ENCODE results near the gene TMEM60. TPM values are rescaled to one million over a fixed set of nuclear protein-coding genes. Genes with fewer than 3 reads are reported as not detected.

The TMEM60 gene
- total RNA-seq, 2 experiments from 2014 or later: 19.2 to 29.7 TPM

GRCh38 chr7:77813180-77813579 is 14.9 kb upstream of the TMEM60 start:
- POLR2A ChIA-PET: interaction anchor here (1.0 to 1.1 kb wide), 5 partner anchors 11 to 91 kb away, joined by 3 to 7 read pairs (median 3); no protein-coding TSS in a partner anchor

GRCh38 chr7:77812290-77812685 is 14.1 kb upstream of the TMEM60 start:
- TF ChIP-seq EZH2phosphoT487 (IDR thresholded peaks at IDR 0.05; ENCODE audit: borderline replicate concordance, low read depth, low read length) (no peak), CTCF (conservative IDR thresholded peaks at IDR 0.05; ENCODE audit: low read length) (no peak)
- H3K4me1 ChIP-seq (ENCODE audit: insufficient read depth, low read length, poor library complexity, severe bottlenecking): no peaks in the 10 kb centered on the region
- no TSS peak for BruUV-seq (replicated peaks)
- no peak overlapping the region for H3K4me3 ChIP-seq (ENCODE audit: low read depth, low read length, poor library complexity, severe bottlenecking)
- DNase-seq (ENCODE audit: low spot score): no peak
- CTCF ChIA-PET (ENCODE audit: unreplicated experiment): interaction anchor here (1.8 kb wide), 1 partner anchor 9 kb away, joined by 4 read pairs; no protein-coding TSS in a partner anchor
- no peaks in the 10 kb centered on the region for H3K9me2 ChIP-seq (ENCODE audit: insufficient read depth, low read length)
- H3K79me2 ChIP-seq (ENCODE audit: insufficient read depth, low read depth, low read length): peaks cover 100% of the 10 kb centered on the region
- H2AFZ ChIP-seq (ENCODE audit: low read length): no peak overlapping the region
- H3K9me3 ChIP-seq (ENCODE audit: low read length): peaks cover 57% of the 10 kb centered on the region
- no peak overlapping the region for H3K4me2 ChIP-seq (ENCODE audit: low read length)
- no peaks in the 10 kb centered on the region for H4K20me1 ChIP-seq (ENCODE audit: insufficient read depth, low read length)
- no peak overlapping the region for H3K27ac ChIP-seq (ENCODE audit: low read depth, low read length, poor library complexity, severe bottlenecking)
- peaks cover 96% of the 10 kb centered on the region for H3K36me3 ChIP-seq (ENCODE audit: insufficient read depth, low read length)
- POLR2A ChIA-PET: interaction anchor here (1.0 to 1.5 kb wide), 5 partner anchors 8 to 93 kb away, joined by 3 to 5 read pairs (median 3); no protein-coding TSS in a partner anchor
- intact Hi-C loops (cut with micrococcal nuclease; ENCODE audit: unreplicated experiment): no loop called here

More at GRCh38 chr7:77813180-77813579, 14.9 kb upstream of the TMEM60 start:
- no peak for DNase-seq (ENCODE audit: low spot score)
- intact Hi-C loops (cut with micrococcal nuclease; ENCODE audit: unreplicated experiment): no loop called here
- Histone ChIP-seq H3K9me2 (ENCODE audit: insufficient read depth, low read length) (no peaks in the 10 kb centered on the region), H4K20me1 (ENCODE audit: insufficient read depth, low read length) (no peaks in the 10 kb centered on the region), H2AFZ (ENCODE audit: low read length) (no peak overlapping the region), H3K4me3 (ENCODE audit: low read depth, low read length, poor library complexity, severe bottlenecking) (no peak overlapping the region), H3K27ac (ENCODE audit: low read depth, low read length, poor library complexity, severe bottlenecking) (no peak overlapping the region), H3K36me3 (ENCODE audit: insufficient read depth, low read length) (peaks cover 96% of the 10 kb centered on the region), H3K79me2 (ENCODE audit: insufficient read depth, low read depth, low read length) (peaks cover 100% of the 10 kb centered on the region), H3K9me3 (ENCODE audit: low read length) (peaks cover 54% of the 10 kb centered on the region), H3K4me2 (ENCODE audit: low read length) (no peak overlapping the region), H3K4me1 (ENCODE audit: insufficient read depth, low read length, poor library complexity, severe bottlenecking) (no peaks in the 10 kb centered on the region)
- CTCF ChIA-PET (ENCODE audit: unreplicated experiment): no interaction called here
- no TSS peak for BruUV-seq (replicated peaks)
- TF ChIP-seq EZH2phosphoT487 (IDR thresholded peaks at IDR 0.05; ENCODE audit: borderline replicate concordance, low read depth, low read length): no peak
- TF ChIP-seq CTCF (conservative IDR thresholded peaks at IDR 0.05; ENCODE audit: low read length): no peak

- Histone ChIP-seq H4K20me1 (ENCODE audit: insufficient read depth, low read length) (no peaks in the 10 kb centered on the region), H3K4me1 (ENCODE audit: insufficient read depth, low read length, poor library complexity, severe bottlenecking) (no peaks in the 10 kb centered on the region), H3K79me2 (ENCODE audit: insufficient read depth, low read depth, low read length) (peaks cover 100% of the 10 kb centered on the region)
Observed at GRCh38 chr7:77811516-77812289, 13.5 kb upstream of the TMEM60 start.

More at GRCh38 chr7:77811516-77812289, 13.5 kb upstream of the TMEM60 start:
- intact Hi-C loops (cut with micrococcal nuclease; ENCODE audit: unreplicated experiment): no loop called here
- ChIA-PET POLR2A (interaction anchor here (0.8 to 1.5 kb wide), 6 partner anchors 8 to 94 kb away, joined by 3 to 5 read pairs (median 3); partner anchors contain the start of gene PHTF2), CTCF (ENCODE audit: unreplicated experiment) (interaction anchor here (1.8 kb wide), 1 partner anchor 10 kb away, joined by 4 read pairs; no protein-coding TSS in a partner anchor)
- Histone ChIP-seq H3K4me3 (ENCODE audit: low read depth, low read length, poor library complexity, severe bottlenecking) (no peak overlapping the region), H3K4me2 (ENCODE audit: low read length) (no peak overlapping the region), H2AFZ (ENCODE audit: low read length) (no peak overlapping the region), H3K36me3 (ENCODE audit: insufficient read depth, low read length) (peaks cover 96% of the 10 kb centered on the region), H3K9me3 (ENCODE audit: low read length) (peaks cover 57% of the 10 kb centered on the region), H3K27ac (ENCODE audit: low read depth, low read length, poor library complexity, severe bottlenecking) (no peak overlapping the region), H3K9me2 (ENCODE audit: insufficient read depth, low read length) (no peaks in the 10 kb centered on the region)
- no peak for TF ChIP-seq CTCF (conservative IDR thresholded peaks at IDR 0.05; ENCODE audit: low read length)
- TF ChIP-seq EZH2phosphoT487 (IDR thresholded peaks at IDR 0.05; ENCODE audit: borderline replicate concordance, low read depth, low read length): no peak
- no TSS peak for BruUV-seq (replicated peaks)
- DNase-seq (ENCODE audit: low spot score): no peak

Measured in OCI-LY7 (cell line).